ENCODE data around the gene TPCN1.
A peak's percentile ranks its signal among the peaks of the same experiment; 100 is the strongest.

The TPCN1 gene

GRCh38 chr12:113289361-113289760 lies 68.1 kb downstream of the TPCN1 start:
- no peak for DNase-seq

DNA sequence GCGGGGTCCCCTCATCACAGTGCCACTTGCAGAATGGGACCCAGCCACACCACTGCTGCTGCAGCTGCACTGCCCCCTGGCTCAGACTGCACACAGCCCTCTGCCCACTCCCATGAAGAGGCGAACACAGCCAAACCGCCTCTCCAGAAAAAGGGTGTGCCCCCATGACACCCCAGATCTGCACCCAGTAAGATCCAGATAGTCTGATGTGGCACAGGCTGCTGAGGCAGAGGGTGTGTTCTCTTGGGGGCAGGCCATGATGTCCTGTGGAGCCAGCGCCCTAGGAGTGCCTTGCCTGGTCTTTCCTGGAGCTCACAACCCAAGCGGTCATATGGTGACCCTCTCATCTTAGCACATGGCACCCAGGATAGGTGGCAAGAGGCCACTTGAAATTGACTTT lies 69.2 kb downstream of the TPCN1 start:
- no peak for DNase-seq

GRCh38 chr12:113291586-113291985 lies 70.3 kb downstream of the TPCN1 start:
- no peak for DNase-seq

GRCh38 chr12:113292091-113292490 lies 70.8 kb downstream of the TPCN1 start:
- peak; percentile 42 for DNase-seq

GRCh38 chr12:113292547-113292946 lies 71.3 kb downstream of the TPCN1 start:
- no peak for DNase-seq

GRCh38 chr12:113293100-113293499 lies 71.8 kb downstream of the TPCN1 start:
- DNase-seq: no peak

DNA sequence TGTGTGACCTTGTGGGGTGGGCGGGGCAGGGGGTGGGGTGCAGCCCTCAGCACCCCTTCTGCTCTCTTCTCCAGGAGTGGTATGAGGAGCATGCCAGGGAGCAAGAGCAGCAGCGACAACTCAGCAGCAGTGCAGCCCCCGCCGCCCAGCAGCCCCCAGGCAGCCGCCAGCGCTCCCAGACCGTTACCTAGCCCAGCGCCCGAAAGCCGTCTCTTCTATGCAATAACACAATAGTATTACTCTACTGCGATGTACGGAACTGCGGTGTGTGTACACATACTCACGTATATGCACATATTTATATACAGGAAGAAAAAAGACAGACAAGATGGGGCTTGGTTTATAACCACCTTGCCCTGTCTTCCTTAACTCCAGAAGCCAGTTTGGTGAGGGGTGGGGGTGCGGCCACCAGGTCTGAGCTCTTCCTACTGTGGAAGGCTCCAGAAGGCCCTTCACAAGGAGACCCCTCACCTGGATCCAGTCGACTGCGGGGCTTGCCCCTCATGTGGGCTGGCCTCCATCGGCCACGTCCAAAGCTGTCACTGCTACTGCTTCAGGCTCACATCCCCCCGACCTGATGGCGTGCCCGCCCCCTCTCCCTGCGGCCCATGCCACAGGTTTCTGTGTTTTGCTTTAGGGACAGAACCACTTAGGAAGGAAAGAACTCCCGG lies 74.8 kb downstream of the TPCN1 start:
- no peak for DNase-seq

DNA sequence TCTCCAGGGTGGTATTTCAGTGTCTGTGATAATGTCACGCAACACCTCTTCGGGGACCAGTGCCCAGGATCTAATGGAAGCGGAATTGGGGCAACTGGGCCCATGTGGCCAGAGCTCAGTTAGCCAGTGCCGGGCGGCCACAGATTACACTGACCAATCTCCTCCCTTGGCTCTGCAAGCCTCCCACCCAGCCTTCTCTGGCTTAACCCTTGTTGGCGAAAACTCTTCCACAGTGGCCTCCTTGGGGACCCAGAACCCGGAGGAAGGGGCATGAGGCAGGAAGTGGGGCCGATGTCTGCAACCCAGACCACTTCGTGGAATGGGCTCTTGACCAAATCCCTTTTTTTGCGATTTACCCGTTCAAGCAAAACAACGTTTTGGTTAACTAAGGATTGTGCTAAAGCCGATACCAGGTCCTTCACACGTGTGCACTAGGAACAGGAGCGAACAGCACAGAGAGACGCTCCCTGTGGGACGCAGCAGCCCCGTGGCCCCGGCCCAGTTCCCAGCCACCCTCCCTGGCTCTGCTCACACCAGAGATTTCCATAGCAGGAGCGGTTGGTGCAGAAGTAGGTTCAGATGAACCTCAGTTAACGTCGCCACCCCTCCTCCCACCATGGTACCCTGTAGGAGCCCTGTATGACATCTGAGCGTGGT lies 75.4 kb downstream of the TPCN1 start:
- DNase-seq: no peak

- DNase-seq: no peak
Measured at GRCh38 chr12:113297214-113297587, 75.9 kb downstream of the TPCN1 start.

- DNase-seq: no peak
Measured at GRCh38 chr12:113297621-113298471, 76.6 kb downstream of the TPCN1 start.

DNA sequence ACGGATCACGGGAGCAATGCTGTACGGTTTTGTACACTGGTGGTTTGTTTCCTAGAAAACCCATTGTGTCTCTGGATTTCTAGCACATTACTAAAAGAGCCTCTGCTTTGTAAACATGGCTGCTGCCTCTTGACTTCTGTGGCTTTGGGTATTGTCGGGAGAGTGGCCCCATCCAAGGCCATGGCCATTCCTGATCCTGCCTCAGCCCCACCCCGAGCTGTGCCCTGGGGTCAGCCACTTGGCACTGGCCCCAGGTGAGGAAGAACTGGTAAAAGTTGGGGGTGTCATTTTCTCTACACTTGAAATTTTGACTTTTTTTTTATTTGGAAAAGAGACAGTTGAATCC lies 77.2 kb downstream of the TPCN1 start:
- DNase-seq: no peak

GRCh38 chr12:113298861-113299545 lies 77.7 kb downstream of the TPCN1 start:
- peak; percentile 13 for DNase-seq

DNA sequence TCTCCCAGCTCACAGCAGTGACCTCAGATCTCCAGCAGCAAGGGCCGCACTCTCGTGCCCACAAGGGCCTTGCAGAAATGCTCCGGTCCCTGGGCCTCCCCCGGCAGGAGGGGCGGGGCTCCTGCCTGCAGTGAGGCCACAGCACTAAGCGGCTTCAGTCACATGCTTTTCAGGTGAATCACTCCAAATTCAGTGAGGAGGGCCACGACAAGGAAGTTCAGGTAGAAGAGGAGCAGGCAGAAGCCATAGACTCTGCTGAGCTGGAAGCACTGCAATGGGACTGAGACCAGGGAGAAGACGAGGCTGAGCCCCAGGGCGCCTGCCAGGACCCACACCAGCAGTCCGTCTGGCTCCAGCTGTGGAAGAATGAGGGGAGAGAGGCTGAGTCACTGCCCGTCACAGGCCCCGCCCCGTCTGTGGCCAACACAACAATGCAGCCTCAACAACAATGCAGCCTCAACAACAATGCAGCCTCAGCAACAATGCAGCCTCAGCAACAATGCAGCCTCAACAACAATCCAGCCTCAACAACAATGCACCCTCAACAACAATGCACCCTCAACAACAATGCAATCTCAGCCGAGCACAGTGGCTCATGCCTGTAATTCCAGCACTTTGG lies 78.5 kb downstream of the TPCN1 start:
- DNase-seq: peak; percentile 72

DNA sequence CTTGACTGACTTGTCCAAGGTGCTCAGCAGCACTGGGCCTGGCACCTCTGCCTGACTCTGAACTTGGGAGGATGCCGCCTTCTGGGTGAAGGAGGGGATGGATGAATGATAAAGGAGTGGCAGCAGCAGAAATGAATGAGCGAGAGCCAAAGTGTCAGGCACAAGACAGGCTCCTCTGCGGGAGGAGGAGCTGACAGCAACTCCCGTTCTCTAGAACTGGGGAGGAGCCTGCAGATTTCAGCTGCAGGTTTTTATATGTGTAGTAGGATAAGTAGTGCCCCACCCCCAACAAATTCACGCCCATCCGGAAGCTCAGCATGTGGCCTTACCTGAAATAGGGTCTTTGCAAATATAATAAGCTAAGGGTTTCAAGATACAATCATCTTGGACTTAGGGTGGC lies 80.5 kb downstream of the TPCN1 start:
- no peak for DNase-seq

- no peak for DNase-seq
Measured at GRCh38 chr12:113302466-113302865, 81.2 kb downstream of the TPCN1 start.

- no peak for DNase-seq
Measured at GRCh38 chr12:113302886-113303640, 81.8 kb downstream of the TPCN1 start.

- no peak for DNase-seq
Measured at GRCh38 chr12:113305281-113305856, 84.1 kb downstream of the TPCN1 start.

DNA sequence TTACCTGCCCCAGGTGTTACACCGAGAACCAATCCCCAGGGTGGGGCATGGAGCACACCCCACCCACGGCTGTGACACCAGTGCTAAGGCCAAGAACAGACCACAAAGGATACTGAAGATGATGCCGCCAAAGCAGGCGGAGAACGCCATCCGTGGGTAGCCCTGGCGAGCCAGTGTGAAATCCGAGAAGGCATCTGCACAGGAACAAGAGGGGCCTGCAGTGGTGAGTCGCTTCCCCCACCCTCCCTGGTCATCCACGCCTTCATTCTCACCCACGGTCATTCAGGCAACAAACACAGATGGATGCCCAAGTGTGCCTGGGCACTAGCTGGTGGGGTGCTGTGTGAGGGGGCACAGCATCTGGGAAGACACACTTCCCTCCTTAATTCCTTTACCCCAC lies 85.1 kb downstream of the TPCN1 start:
- no peak for DNase-seq

- DNase-seq: no peak
Measured at GRCh38 chr12:113310489-113310888, 89.2 kb downstream of the TPCN1 start.

DNA sequence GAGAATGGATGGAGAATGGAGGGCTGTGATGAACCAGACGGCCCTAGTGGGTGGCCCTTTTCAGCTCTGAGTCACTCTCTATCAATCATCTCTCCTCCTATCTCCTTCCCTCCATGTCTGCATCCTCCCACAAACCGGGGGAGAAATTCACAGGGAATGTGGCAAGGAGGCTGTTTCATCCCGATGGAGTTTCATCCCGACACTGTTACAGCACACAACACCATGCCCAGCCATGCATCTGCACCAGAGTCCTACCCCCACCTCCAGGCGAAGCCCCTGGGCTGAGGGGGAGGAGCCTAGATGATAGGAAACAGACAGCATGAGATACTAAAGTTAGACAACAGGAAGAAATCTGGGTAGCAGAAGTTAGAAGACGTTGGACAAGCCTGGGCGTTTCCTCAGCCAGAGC lies 92.9 kb downstream of the TPCN1 start:
- DNase-seq: peak; percentile 18

DNA sequence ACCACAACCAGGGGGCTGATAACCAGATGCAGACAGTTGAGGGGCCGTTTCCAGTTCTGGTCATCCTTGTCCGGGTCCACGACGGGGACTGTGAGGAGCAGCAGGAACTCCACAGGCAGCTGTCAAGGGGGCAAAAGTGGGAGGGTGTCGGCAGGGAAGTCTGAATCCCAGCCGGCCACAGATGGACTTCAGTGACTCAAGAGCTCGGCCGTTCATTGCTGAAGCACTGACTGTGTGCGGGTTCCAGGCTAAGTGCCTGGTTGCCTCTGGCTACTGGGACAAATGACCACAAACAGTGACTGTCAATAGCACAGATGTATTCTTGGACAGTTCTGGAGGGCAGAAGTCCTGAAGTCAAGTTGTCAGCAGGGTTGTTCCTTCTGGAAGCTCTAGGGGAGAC lies 94.1 kb downstream of the TPCN1 start:
- no peak for DNase-seq

DNA sequence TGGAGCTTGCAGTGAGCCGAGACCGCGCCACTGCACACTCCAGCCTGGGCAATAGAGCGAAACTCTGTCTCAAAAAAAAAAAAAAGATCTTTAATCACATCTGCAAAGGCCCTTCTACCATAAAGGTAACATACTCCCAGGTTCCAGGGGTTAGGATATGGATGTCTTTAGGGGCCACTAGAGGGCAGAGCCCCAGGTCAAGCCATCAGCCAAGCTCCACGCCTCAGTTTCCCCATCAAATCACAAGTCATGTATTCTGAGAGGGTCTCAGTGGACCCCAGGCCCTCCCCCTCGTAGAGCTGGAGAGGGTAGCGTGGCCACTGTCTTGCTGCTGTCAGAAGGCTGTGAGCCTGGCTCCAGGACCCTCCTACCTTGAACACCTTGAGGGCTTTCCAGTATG lies 94.9 kb downstream of the TPCN1 start:
- DNase-seq: no peak
